ENCODE results near the gene TTLL9. TPM values are rescaled to one million over a fixed set of nuclear protein-coding genes. Genes with fewer than 3 reads are reported as not detected.

Gene TTLL9
- polyA plus RNA-seq, 3 donors, result 0.21 TPM; not detected in 2

DNA sequence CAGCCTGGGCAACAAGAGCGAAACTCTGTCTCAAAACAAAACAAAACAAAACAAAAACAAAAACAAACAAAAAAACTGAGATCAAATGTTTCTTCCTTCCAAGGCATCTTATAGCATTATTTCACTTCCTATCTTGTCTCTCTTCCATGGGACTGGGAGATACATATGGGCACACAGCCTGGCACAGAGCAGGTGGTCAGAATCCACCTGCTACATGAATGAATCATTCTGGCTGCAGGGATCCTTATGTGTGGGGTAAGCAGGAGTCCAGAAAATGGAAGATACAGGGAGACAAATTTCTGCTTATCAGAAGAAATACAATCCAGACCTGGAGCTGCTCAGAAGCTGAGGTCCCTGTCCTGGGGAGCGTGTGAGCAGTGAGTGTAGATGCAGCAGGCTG, 121.7 kb downstream of the TTLL9 start:
- H3K9me3 Mint-ChIP-seq, result peaks cover 0 to 4% (median 0%) of the 10 kb centered on the region in 7 donors
- no peaks in the 10 kb centered on the region for H3K9me3 ChIP-seq (replicated peaks in 1 of 2; ENCODE audit: control insufficient read depth in 1 of 2, insufficient read depth in 1 of 2, low read length in 2 of 2)
- H4K20me1 ChIP-seq (ENCODE audit: insufficient read depth, low read length), result no peaks in the 10 kb centered on the region
- TF ChIP-seq, protein P1, sequence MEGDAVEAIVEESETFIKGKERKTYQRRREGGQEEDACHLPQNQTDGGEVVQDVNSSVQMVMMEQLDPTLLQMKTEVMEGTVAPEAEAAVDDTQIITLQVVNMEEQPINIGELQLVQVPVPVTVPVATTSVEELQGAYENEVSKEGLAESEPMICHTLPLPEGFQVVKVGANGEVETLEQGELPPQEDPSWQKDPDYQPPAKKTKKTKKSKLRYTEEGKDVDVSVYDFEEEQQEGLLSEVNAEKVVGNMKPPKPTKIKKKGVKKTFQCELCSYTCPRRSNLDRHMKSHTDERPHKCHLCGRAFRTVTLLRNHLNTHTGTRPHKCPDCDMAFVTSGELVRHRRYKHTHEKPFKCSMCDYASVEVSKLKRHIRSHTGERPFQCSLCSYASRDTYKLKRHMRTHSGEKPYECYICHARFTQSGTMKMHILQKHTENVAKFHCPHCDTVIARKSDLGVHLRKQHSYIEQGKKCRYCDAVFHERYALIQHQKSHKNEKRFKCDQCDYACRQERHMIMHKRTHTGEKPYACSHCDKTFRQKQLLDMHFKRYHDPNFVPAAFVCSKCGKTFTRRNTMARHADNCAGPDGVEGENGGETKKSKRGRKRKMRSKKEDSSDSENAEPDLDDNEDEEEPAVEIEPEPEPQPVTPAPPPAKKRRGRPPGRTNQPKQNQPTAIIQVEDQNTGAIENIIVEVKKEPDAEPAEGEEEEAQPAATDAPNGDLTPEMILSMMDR (IDR thresholded peaks at IDR 0.05), result no peak
- 93% methylated on average over 2 of the region's 2 CpGs for WGBS (ENCODE audit: insufficient coverage)
- H3K27ac ChIP-seq (ENCODE audit: low read depth in 1 of 2, low read length in 2 of 2), result no peak overlapping the region
- no peaks in the 10 kb centered on the region for H3K36me3 Mint-ChIP-seq
- no peak overlapping the region for H3K27ac Mint-ChIP-seq
- no peak overlapping the region for H3K9ac ChIP-seq (ENCODE audit: insufficient read depth, low read length, poor library complexity, severe bottlenecking)
- no peaks in the 10 kb centered on the region for H3K4me1 Mint-ChIP-seq
- no peak overlapping the region for H3K4me3 ChIP-seq (replicated peaks in 1 of 3; ENCODE audit: low read depth in 2 of 3, low read length in 3 of 3)
- intact Hi-C loops (cut with micrococcal nuclease), result no loop called here
- no peaks in the 10 kb centered on the region for H3K79me2 ChIP-seq (ENCODE audit: insufficient read depth, low read length)
- no peak overlapping the region for H3K4me3 Mint-ChIP-seq
- H2AFZ ChIP-seq (ENCODE audit: insufficient read depth, low read depth, low read length, poor library complexity, severe bottlenecking), result no peak overlapping the region
- no peak overlapping the region for H3K4me2 ChIP-seq (replicated peaks; ENCODE audit: extremely low read depth, low read length, poor library complexity, severe bottlenecking)
- peaks cover 37 to 49% (median 42%) of the 10 kb centered on the region in 3 donors for H3K27me3 Mint-ChIP-seq (ENCODE audit: low read depth in 3 of 3)
- no peaks in the 10 kb centered on the region for H3K4me1 ChIP-seq (ENCODE audit: control insufficient read depth in 1 of 2, insufficient read depth in 2 of 2, low read length in 2 of 2)
- DNase-seq, result no peak
- no peaks in the 10 kb centered on the region for H3K36me3 ChIP-seq (replicated peaks in 1 of 2; ENCODE audit: control insufficient read depth in 1 of 2, insufficient read depth in 2 of 2, low read length in 2 of 2)
- peaks cover 13 to 37% of the 10 kb centered on the region in 2 donors for H3K27me3 ChIP-seq (ENCODE audit: control insufficient read depth in 2 of 2, insufficient read depth in 2 of 2, low read length in 2 of 2)

Small RNA genes within 50 kb of the gene (small RNA-seq; reads per million reads assigned to genes)
- gene RNU1-94P (ENCODE audit: insufficient read length, low read depth), result 15.8 reads per million, percentile 84 among the genes with 10 or more reads in this experiment

Other genes with a start within 250 kb of the TTLL9 start
- not detected for gene COX4I2, start 232.7 kb upstream of the TTLL9 start, polyA plus RNA-seq
- gene BCL2L1, start 147.8 kb upstream of the TTLL9 start, polyA plus RNA-seq, result 10 to 100 TPM; 12.4 to 16.8 (median 14.3) TPM
- gene TPX2, start 131.3 kb upstream of the TTLL9 start, polyA plus RNA-seq, result under 1 TPM in 1 of 3 donors, not detected in 2; 0.06 TPM
- not detected for gene MYLK2, start 51.3 kb upstream of the TTLL9 start, polyA plus RNA-seq
- gene FOXS1, start 25.0 kb upstream of the TTLL9 start, polyA plus RNA-seq, result not detected
- not detected for gene DUSP15, start 107 bp upstream of the TTLL9 start, polyA plus RNA-seq
- 1 to 10 TPM; 3.5 to 4.4 (median 3.7) TPM for gene PDRG1, start 81.4 kb downstream of the TTLL9 start, polyA plus RNA-seq
- under 1 TPM in 2 of 3 donors, not detected in 1; 0.02 to 0.43 TPM for gene XKR7, start 97.5 kb downstream of the TTLL9 start, polyA plus RNA-seq
- gene CCM2L, start 139.8 kb downstream of the TTLL9 start, polyA plus RNA-seq, result not detected
- 100 to 1,000 TPM; 430 to 688 (median 526) TPM for gene HCK, start 181.6 kb downstream of the TTLL9 start, polyA plus RNA-seq
- gene TM9SF4, start 239.1 kb downstream of the TTLL9 start, polyA plus RNA-seq, result 10 to 100 TPM; 49.7 to 78.5 (median 78.3) TPM

Measured in CD14-positive monocyte (primary cell).